PC-9 (cell line): Measurements from ENCODE around the gene OR2T10. TPM values are rescaled to one million over a fixed set of nuclear protein-coding genes. Genes with fewer than 3 reads are reported as not detected.
"Not testable (repeated sequence)": the region's sequence is repeated elsewhere in the genome, so short reads cannot be mapped to it uniquely, and the experiment has no call there.

Experiments
- BruUV-seq: library from RNA; stranded (reverse); fragments of 400-500 nt; replicated peaks from 2 replicates; lab custom pipeline; 2021; lab: Mats Ljungman, UMichigan
- CTCF ChIA-PET: fragments of 300-600 bp; sonication (Branson Sonifier 250); formaldehyde crosslinking; loops from one replicate; lab custom pipeline; 2022; ENCODE audit warnings: antibody characterized with exemption; lab: Charles Lee
- POLR2A ChIA-PET: fragments of 300-600 bp; sonication (Branson Sonifier 250); formaldehyde crosslinking; loops from one replicate; lab custom pipeline; 2022; ENCODE audit warnings: antibody characterized with exemption; ENCODE audit not compliant: unreplicated experiment; lab: Charles Lee
- DNase-seq, 2 experiments: peaks; one replicate each; pipeline versions ENCODE4 v3.0.0 to v3.0.0-alpha.2; 2015 to 2022; ENCODE audit warnings: mixed read lengths in 1 of 2
- H2AFZ ChIP-seq: fragments of 200-600 bp; sonication (generic); 2 replicates; pipeline ENCODE4 v1.8.1; 2017; ENCODE audit warnings: antibody characterized with exemption
- H3F3A ChIP-seq: fragments of 200-600 bp; sonication (generic); 2 replicates; pipeline ENCODE4 v1.8.1; 2017; ENCODE audit warnings: antibody characterized with exemption, mild to moderate bottlenecking, low read depth; ENCODE audit not compliant: insufficient read depth
- H3K27ac ChIP-seq: fragments of 200-600 bp; sonication (generic); 2 replicates; pipeline ENCODE4 v1.6.1; 2016; ENCODE audit warnings: mixed run types
- H3K27me3 ChIP-seq: fragments of 200-600 bp; sonication (generic); 2 replicates; pipeline ENCODE4 v1.6.1; 2016; ENCODE audit warnings: low read depth, mixed run types; ENCODE audit not compliant: insufficient read depth
- H3K36me3 ChIP-seq: fragments of 200-600 bp; sonication (generic); 2 replicates; pipeline ENCODE4 v1.6.1; 2016; ENCODE audit warnings: low read depth, mixed run types
- H3K4me1 ChIP-seq: fragments of 200-600 bp; sonication (generic); replicated peaks from 2 replicates; pipeline ENCODE4 v1.6.1; 2016; ENCODE audit warnings: mixed run types; ENCODE audit not compliant: insufficient read depth
- H3K4me2 ChIP-seq: fragments of 200-600 bp; sonication (generic); 2 replicates; pipeline ENCODE4 v1.6.1; 2017; ENCODE audit warnings: mixed run types
- H3K4me3 ChIP-seq: fragments of 200-600 bp; sonication (generic); 2 replicates; pipeline ENCODE4 v1.6.1; 2016; ENCODE audit warnings: mixed run types
- H3K79me2 ChIP-seq: fragments of 200-600 bp; sonication (generic); 2 replicates; pipeline ENCODE4 v1.6.1; 2017; ENCODE audit warnings: low read depth, mixed run types
- H3K9me2 ChIP-seq: fragments of 200-600 bp; sonication (generic); 2 replicates; pipeline ENCODE4 v1.8.1; 2017; ENCODE audit warnings: mild to moderate bottlenecking; ENCODE audit not compliant: insufficient read depth
- H3K9me3 ChIP-seq: fragments of 200-600 bp; sonication (generic); 2 replicates; pipeline ENCODE4 v1.8.1; 2016; ENCODE audit warnings: low read depth; ENCODE audit not compliant: insufficient read depth
- H4K20me1 ChIP-seq: fragments of 200-600 bp; sonication (generic); 2 replicates; pipeline ENCODE4 v1.8.1; 2017; ENCODE audit not compliant: insufficient read depth
- CTCF ChIP-seq: fragments of 200-600 bp; sonication (generic); conservative IDR thresholded peaks from 2 replicates; pipeline ENCODE4 v1.6.1; 2017; ENCODE audit warnings: mixed run types, antibody characterized with exemption, mild to moderate bottlenecking, moderate library complexity
- EZH2 ChIP-seq: fragments of 200-600 bp; sonication (generic); IDR thresholded peaks from 2 replicates; pipeline ENCODE4 v1.8.0; 2017; ENCODE audit warnings: antibody characterized with exemption, low read depth
- intact Hi-C: fragments of 100-400 bp; cut with micrococcal nuclease; formaldehyde crosslinking; loops from one replicate; pipeline ENCODE4 v1.10.0; 2022; ENCODE audit not compliant: unreplicated experiment
- total RNA-seq: library from RNA; stranded (reverse); gene quantifications from 2 replicates; pipeline ENCODE4 v1.2.3, GENCODE V29; 2021

Gene OR2T10
- total RNA-seq, 1 experiment from 2014 or later, result not detected

GRCh38 chr1:248589334-248589733, 8.2 kb downstream of the OR2T10 start:
- POLR2A ChIA-PET, result no interaction called here
- Histone ChIP-seq H3K9me3 (no peaks in the 10 kb centered on the region), H3K27me3 (no peaks in the 10 kb centered on the region), H3K36me3 (no peaks in the 10 kb centered on the region), H3K9me2 (no peaks in the 10 kb centered on the region; the same call in 1 of the 2 replicates), H3K79me2 (no peaks in the 10 kb centered on the region), H4K20me1 (no peaks in the 10 kb centered on the region), H3K4me3 (no peak overlapping the region), H3F3A (no peaks in the 10 kb centered on the region), H3K4me1 (no peaks in the 10 kb centered on the region), H3K4me2 (no peak overlapping the region), H3K27ac (no peak overlapping the region), H2AFZ (no peak overlapping the region)
- CTCF ChIA-PET, result no interaction called here
- intact Hi-C loops, result no loop called here
- DNase-seq, result no peak
- no TSS peak for BruUV-seq
- TF ChIP-seq EZH2, result no peak
- no peak for TF ChIP-seq CTCF

- H4K20me1 ChIP-seq, result no peaks in the 10 kb centered on the region
- no peaks in the 10 kb centered on the region for H3F3A ChIP-seq
- CTCF ChIA-PET, result no interaction called here
- H3K27me3 ChIP-seq, result no peaks in the 10 kb centered on the region
- H3K27ac ChIP-seq, result no peak overlapping the region
- no peaks in the 10 kb centered on the region for H3K79me2 ChIP-seq
- intact Hi-C loops, result no loop called here
- H3K4me3 ChIP-seq, result no peak overlapping the region
- no peaks in the 10 kb centered on the region for H3K36me3 ChIP-seq
- no peaks in the 10 kb centered on the region for H3K9me3 ChIP-seq
- H3K4me1 ChIP-seq, result no peaks in the 10 kb centered on the region
- H2AFZ ChIP-seq, result no peak overlapping the region
- POLR2A ChIA-PET, result no interaction called here
- DNase-seq, result no peak
- no peaks in the 10 kb centered on the region for H3K9me2 ChIP-seq
- TF ChIP-seq EZH2 (no peak), CTCF (no peak)
- H3K4me2 ChIP-seq, result no peak overlapping the region
- BruUV-seq, result no TSS peak
Measured at GRCh38 chr1:248585266-248585665, 12.2 kb downstream of the OR2T10 start.

- H3K79me2 ChIP-seq, result no peaks in the 10 kb centered on the region
- H3K27me3 ChIP-seq, result no peaks in the 10 kb centered on the region
- ChIA-PET POLR2A (no interaction called here), CTCF (no interaction called here)
- no peaks in the 10 kb centered on the region for H3K9me2 ChIP-seq
- no peak overlapping the region for H2AFZ ChIP-seq
- no TSS peak for BruUV-seq
- intact Hi-C loops, result no loop called here
- H3F3A ChIP-seq, result no peaks in the 10 kb centered on the region
- TF ChIP-seq CTCF (no peak), EZH2 (no peak)
- H3K4me3 ChIP-seq, result no peak overlapping the region
- no peaks in the 10 kb centered on the region for H3K36me3 ChIP-seq
- H3K4me1 ChIP-seq, result no peaks in the 10 kb centered on the region
- H3K9me3 ChIP-seq, result no peaks in the 10 kb centered on the region
- no peak for DNase-seq
- H3K4me2 ChIP-seq, result no peak overlapping the region
- H4K20me1 ChIP-seq, result no peaks in the 10 kb centered on the region
- H3K27ac ChIP-seq, result no peak overlapping the region
Measured at GRCh38 chr1:248576260-248576980, 21.1 kb downstream of the OR2T10 start.

- H3K9me2 ChIP-seq, H3K4me2 ChIP-seq, H2AFZ ChIP-seq, BruUV-seq, H3K4me1 ChIP-seq, H3K9me3 ChIP-seq, H3K27me3 ChIP-seq, H3K36me3 ChIP-seq, H3K4me3 ChIP-seq, H4K20me1 ChIP-seq, H3K79me2 ChIP-seq, DNase-seq, H3K27ac ChIP-seq, POLR2A ChIA-PET, intact Hi-C loops, H3F3A ChIP-seq, CTCF ChIA-PET: not testable (repeated sequence)
Measured at GRCh38 chr1:248574657-248575056, 22.8 kb downstream of the OR2T10 start, which contains the start of gene OR2T34. TSS of gene OR2T34 (minus strand) at chr1:248574757. CDS start at chr1:248574757, 0 bp downstream.

GRCh38 chr1:248573856-248574255, 23.6 kb downstream of the OR2T10 start:
- H4K20me1 ChIP-seq, POLR2A ChIA-PET, intact Hi-C loops: not testable (repeated sequence)

More at GRCh38 chr1:248573856-248574255, 23.6 kb downstream of the OR2T10 start:
- DNase-seq, H2AFZ ChIP-seq, H3K4me1 ChIP-seq, H3K9me2 ChIP-seq, H3K4me3 ChIP-seq, H3K79me2 ChIP-seq, H3K4me2 ChIP-seq, H3K9me3 ChIP-seq, BruUV-seq, H3F3A ChIP-seq, H3K27ac ChIP-seq, H3K36me3 ChIP-seq, H3K27me3 ChIP-seq, CTCF ChIA-PET: not testable (repeated sequence)
